Putamen (tissue), 1 donor: Measurements from ENCODE around the gene TBCB.
A peak's percentile ranks its signal among the peaks of the same experiment; 100 is the strongest.

Experiments
- DNase-seq: peaks from one replicate; pipeline ENCODE4 v3.0.0-alpha.2; 2016; ENCODE audit warnings: low spot score

The TBCB gene

DNA sequence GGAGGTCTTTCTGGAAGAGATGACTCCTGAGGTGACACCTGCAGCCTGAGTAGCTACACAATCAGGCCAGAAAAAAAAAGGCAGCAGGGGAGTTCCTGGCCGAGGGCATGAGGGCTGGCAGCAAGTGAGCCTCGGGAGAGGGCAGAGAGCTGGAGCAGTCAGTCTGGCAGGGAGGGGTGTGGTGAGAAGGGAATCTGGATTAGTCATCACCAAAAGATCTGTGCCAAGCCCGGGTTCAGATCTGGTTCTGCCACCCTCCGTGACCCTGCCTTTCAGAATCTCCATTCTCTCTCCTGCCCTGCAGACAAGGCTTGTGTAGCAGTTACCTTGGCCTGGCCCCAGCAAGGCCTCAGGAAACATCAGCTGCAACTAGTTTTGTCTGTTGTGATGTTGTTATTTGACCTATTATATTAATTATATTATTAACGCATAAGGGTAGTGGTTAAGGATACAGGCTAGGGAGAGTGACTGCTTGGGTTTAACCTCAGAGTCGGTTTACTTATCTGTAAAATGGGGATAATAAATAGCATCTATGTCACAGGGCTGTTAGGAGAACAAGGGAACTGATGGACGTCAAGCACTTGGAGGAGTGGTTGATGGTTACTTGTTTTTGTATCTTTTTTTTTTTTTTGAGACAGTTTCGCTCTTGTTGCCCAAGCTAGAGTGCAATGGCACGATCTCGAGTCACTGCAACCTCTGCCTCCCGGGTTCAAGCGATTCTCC is 21.9 kb downstream of the TBCB start:
- DNase-seq: no peak

DNA sequence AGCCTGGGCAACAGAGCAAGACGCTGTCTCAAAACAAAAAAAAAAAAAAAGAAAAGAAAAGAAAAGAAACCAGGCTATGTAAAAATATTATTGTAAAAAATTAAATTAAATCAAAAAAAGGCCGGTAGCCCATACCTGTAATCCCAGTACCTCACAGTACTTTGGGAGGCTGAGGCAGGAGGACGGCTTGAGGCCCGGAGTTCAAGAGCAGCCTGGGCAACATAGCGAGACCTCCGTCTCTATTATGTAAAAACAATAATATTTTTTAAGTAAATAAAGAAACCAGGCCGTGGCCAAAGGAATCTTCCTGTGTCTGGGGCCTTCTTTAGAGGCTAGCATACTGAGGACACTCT is 23.8 kb downstream of the TBCB start:
- no peak for DNase-seq

DNA sequence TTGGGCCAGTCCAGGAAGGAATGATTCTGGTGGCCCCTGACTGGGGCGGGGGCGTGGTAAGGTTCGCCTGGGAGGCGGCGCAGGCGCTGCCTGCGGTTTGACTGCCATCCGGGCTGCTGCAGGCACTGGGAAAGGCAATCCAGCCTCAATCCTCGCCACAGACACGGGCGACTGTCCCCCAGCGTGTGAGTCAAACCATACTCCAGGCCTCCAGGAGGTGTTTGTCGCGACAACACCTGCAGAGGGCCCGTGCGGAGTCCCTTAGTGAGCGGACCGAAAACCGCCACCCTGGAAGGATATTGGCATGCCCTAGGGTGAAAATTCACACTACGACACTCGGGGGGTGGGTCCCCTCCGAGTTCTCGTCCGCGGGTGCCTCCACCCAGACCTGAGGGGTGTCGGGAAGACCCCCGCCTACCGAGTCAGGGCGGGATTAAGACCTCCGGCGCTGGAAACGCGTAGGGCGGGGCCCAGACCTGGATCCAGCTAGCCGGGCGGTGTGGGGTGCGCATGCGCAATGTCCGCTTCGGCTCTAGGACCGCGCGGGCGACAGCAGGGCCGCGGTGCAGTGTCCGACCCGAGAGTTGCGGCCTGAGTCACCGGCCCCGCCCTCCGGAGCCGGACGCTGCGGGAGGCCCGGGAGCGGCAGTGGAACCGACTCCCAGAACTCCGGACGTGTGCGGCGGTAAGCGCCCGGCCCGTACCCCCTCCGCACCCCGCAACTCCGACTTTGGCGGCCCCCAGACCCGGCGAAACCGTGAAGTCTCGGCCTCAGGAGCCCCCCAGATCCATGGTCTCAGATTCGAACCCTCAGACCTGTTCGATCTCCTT is 24.4 kb downstream of the TBCB start, which contains the start of gene CAPNS1:
Gene CAPNS1 (plus strand): TSS at position 594 of the 831 bp plus-strand sequence. CDS start 946 bp downstream, outside the sequence.
- DNase-seq: peak; percentile 95

DNA sequence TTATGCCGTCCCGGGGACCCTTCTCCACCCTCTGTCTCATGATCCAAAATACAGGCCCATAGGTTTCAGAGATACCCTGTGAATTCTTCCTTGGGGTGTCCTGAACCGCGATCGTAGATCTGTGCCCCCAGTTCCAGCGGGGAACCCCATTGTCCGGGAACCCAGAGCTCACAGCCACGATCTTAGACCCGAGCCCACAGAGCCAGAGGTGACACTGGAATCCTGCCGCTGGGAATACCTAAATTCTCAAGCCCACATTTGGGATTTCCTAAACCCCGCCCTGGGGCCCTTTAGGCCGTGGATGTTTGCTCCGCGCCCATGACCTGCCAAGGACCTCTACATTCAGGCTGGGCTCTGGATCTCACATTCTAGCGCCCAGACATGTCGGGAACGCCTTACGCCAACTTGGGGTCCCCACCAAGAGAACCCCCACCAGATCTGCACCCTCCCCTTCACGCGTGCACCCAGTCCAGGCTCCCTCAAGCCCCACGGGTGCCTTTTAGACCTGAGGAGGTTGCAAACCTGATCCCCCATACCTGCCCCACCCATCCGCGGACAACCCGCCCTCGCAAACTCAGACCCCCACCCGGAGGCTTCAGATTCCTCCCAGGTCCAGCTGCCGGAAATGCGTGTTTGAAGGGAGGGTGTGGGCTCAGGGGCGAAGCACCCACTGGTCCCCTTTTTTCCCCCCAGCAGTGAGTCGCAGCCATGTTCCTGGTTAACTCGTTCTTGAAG is 25.2 kb downstream of the TBCB start:
- no peak for DNase-seq

DNA sequence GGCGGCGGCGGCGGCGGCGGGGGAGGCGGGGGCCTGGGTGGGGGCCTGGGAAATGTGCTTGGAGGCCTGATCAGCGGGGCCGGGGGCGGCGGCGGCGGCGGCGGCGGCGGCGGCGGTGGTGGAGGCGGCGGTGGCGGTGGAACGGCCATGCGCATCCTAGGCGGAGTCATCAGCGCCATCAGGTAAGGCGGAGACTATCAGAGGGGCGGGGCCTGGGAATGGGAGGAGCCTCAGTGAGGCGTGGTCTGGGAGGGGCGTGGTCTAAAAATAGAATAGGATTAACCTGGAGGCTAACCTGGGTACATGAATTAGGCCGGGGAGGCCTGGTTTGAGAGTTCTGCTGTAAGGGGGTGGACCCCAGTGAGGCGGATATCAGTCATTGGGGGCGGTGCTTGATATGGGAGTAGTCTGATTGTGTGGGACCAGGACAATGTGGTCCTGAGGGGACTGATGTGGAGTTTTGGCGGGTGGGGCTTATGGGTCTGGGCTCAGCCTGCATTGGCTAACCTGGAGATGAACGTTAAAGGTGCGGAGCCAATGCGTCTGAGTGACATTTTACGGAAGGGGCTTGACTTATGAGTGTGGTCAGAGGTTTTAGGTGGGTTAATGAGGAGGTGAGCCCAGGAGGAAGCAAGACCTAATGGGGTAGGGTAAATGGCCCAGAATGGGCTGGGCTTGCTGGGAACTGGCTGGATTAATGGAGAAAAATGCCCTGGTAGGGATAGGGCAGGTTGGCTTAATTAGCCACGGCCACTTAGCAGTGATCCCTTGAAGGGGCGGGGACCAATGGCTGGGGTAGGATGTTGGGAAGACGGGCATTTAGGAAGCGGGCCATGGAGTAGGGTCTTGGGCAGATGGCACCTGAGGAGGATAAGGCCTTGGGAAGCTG is 26.0 kb downstream of the TBCB start:
- DNase-seq: peak; percentile 65

DNA sequence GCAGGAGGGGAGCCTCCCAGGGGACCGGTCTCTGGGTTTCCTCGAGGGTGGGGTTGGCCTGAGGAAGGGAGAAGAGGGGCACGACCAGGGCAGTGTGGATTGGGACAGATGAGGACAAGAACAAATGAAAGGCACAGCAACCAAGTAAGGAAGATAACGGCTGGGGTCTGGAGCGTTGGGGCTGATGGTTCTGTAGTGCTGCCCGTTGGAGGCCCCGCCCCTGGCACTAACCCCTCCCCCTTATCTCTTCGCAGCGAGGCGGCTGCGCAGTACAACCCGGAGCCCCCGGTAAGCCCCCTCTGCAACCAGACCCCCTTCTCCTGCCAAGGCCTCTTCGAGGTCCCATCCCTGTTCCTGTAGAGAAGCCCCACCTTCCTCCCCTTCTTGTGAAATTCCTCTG is 26.8 kb downstream of the TBCB start:
- DNase-seq: no peak

DNA sequence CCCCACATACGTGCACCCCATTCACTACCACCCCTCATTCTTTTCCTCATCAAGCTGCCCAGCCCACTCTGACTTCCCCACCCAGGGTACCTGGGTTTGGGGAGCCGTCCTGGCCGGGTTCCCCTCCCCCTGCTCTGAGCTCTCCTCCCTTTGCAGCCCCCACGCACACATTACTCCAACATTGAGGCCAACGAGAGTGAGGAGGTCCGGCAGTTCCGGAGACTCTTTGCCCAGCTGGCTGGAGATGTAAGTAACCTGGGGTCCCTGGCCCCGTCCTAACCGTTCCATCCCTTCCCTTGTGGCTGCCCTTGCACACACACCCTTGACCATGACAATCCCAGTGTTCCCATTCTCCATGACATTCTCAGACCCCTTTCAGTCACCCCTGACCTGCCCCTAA is 27.2 kb downstream of the TBCB start:
- no peak for DNase-seq

DNA sequence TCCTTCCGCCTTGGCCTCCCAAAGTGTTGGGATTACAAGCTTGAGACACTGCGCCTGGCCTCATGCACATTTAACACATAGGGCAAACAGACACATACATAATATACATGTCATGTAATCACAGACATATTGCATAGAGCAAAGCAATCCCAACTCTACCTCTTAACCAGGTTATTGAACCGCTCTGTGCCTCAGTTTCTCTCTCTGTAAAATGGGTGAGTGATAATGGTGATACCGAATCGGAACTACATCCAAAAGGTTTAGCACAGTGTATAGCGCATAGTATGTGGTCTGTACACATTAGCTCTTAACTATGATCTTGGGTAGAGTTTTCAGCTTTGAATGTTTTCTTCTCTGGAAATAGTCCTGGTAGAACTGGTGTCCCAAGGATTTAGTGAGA is 29.4 kb downstream of the TBCB start:
- no peak for DNase-seq

DNA sequence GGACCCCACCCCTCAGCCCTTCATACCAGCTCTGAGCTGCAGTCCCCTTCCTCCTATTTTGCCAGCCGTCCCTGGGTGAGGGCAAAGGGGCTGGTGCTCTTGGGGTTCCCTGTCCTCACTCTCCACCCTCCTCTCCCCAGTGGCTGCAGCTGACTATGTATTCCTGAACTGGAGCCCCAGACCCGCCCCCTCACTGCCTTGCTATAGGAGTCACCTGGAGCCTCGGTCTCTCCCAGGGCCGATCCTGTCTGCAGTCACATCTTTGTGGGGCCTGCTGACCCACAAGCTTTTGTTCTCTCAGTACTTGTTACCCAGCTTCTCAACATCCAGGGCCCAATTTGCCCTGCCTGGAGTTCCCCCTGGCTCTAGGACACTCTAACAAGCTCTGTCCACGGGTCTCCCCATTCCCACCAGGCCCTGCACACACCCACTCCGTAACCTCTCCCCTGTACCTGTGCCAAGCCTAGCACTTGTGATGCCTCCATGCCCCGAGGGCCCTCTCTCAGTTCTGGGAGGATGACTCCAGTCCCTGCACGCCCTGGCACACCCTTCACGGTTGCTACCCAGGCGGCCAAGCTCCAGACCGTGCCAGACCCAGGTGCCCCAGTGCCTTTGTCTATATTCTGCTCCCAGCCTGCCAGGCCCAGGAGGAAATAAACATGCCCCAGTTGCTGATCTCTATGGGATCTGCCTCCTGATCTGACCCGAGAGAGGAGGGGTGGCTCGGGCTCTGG is 34.6 kb downstream of the TBCB start:
- DNase-seq: no peak

DNA sequence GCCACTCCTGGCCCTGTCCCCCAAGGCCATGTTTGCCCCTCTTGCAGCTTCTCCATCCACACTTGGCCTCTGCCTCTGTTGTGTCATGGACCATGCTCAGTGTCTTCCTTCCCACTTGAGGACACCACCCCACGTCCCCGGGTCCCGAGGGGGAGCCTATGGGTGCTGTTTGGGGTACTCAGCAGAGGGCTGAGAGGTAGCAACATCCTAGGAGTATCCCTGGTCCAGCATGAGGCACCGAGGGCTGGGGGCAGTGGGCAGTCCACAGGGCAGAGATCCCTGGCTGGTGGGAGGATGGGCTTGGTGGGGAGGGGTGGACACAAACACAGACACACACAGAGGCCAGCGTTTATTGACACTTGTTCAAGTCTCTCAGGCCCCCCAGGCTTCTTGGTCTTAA is 35.3 kb downstream of the TBCB start:
- DNase-seq: no peak

DNA sequence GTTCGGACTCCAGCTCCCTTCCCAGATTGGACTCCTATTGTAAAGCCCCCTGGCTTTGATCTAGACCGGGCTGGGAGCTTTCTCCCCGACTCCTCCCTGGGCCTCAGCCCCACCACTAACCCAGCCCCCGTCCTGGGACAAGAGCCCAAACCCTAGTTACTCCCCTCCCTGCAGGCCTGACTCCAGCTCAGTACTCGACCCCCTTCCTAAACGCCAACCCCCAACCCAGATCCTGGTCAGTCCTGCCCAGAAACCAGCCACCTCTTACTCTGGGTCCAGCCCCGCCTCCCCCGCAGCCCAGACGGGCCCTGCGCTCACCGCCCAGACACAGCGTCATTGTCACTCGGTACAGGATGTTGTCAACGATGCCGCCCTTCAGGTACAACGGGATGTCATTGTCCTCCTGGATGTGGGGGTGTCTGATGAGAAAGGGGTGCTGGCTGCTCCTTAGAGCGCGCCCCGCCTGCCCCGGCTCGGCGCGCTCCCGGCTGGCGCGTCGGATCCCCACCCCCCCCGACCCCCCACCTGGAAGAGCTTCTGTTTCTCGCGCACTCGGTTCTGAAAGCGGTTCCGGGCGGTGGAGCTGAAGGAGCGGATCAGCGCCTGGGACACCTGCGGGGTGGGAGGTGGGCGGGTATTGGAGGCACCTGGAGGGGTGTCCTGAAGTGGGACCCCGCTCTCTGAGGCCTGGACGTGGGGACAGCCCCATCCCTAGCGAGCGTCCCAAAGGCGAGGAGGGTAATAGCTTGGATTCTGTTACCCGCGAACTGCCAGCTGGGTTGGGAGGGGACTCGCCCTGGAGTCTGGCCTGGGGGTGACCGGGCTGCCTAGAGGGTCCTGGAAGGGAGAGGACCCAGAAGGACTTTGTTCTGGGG is 36.1 kb downstream of the TBCB start:
- no peak for DNase-seq

DNA sequence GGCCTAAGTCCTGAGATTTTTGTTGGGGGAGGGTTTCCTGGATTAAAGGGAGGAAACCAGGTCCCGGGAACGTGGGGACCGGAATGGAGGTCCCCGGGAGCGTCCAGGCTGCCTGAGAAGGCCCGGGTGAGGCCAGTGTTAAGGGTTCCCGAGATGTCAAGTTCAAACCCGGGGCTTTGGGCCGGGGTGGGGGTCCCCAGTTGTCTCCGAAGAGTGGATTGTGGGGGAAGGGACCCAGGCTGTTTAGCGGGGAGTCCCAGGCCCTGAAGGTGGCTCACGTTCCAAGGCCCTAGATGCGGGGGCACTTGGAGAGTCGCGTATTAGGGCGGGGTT is 36.7 kb downstream of the TBCB start:
- DNase-seq: no peak

DNA sequence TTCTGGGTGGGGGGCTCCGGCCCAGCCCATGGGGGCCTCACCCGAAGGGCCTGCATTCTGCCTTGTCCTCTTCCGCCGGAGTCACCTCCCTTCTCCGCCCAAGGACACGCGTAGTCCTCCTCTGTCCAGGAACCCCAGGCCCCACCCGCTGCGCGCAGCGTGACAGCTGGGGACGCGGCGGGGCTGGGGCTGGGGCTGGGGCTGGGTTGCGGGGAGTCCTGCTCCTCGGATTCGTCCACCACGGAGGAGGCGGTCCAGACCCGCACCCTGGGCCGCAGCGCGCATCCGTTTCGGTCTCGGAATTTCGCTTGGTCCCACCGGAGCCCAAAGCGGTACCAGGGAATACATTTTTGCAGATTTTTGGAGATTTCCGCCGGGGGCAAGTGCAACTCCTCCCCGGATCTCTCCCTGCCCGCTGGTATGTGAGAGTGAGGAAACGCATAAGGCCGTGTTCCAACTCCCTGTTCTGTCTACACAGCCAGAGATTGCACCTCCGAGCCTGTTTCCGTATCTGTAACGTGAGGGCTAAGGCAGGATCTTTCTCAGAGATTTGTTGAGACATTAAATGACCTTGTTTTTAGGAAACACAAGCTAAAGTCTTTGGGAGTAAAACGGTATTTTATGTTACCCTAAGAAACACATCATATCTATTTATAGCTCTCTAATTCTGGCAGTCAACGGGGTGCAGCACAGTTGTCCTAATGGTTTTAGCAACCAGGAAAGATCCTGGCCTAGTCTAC is 37.3 kb downstream of the TBCB start, which contains the start of gene COX7A1:
Gene COX7A1 (minus strand): TSS at position 96 of the 740 bp plus-strand sequence. CDS start 40 bp downstream, at position 56.
- DNase-seq: no peak

DNA sequence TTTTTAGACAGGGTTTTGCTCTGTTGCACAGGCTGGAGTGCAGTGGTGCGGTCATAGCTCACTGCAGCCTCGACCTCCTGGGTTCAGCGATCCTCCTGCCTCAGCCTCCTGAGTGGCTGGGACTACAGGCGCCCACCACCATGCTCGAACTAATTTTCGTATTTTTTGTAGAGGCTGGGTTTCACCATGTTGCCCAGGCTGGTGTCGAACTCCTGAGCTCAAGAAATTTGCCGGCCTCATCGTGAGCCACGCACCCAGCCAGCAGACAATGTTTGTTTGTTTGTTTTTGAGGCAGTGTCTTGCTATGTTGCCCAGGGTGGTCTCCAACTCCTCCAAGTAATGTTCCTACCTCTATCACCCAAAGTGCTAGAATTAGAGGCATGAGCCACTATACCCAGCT is 37.9 kb downstream of the TBCB start:
- no peak for DNase-seq

DNA sequence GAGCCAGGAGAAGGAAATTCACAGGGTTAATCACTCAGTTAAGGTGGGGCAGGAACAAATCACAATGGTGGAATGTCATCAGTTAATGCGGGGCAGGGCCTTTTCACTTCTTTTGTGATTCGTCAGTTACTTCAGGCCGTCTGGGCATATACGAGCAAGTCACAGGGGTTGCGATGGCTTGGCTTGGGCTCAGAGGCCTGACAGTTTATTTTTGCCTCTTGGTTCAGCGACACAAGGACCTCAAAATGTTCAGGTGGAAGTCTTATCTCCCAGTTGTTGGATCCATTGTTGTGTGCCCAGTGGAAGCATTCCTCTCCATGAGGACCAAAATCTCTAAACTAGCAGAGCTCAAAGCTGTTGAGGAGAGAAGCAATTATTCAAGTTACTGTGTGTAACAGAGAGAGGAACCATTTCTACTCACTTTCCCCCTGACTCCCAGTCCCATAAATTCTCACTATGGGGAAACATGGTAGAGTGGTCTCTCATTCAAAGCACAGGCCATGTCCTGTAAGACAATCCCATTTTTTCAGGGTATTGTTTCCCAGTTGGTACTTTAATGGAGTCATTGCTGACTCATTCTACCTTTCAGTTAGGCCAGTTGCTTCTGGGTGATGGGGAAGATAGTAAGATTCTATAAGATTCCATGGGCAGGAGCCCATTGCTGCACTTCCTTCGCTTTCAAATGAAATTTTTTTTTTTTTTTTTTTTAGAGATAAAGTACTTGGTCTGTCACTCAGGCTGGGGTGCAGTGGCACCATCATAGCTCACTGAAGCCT is 45.7 kb downstream of the TBCB start:
- no peak for DNase-seq

DNA sequence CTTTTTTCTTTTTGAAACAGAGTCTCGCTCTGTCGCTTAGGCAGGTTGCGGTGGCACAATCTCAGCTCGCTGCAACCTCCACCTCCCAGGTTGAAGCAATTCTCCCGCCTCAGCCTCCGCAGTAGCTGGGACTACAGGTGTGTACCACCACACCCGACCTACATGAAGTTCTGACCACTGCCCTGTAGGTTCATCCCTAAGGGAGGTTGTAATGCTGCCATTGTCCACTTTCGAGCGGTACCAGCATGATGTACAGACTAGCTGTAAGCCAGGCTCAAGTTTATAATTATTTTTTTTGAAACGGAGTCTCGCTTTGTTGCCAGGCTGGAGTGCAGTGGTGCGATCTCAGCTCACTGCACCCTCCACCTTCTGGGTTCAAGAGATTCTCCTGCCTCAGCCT is 48.5 kb downstream of the TBCB start:
- no peak for DNase-seq

DNA sequence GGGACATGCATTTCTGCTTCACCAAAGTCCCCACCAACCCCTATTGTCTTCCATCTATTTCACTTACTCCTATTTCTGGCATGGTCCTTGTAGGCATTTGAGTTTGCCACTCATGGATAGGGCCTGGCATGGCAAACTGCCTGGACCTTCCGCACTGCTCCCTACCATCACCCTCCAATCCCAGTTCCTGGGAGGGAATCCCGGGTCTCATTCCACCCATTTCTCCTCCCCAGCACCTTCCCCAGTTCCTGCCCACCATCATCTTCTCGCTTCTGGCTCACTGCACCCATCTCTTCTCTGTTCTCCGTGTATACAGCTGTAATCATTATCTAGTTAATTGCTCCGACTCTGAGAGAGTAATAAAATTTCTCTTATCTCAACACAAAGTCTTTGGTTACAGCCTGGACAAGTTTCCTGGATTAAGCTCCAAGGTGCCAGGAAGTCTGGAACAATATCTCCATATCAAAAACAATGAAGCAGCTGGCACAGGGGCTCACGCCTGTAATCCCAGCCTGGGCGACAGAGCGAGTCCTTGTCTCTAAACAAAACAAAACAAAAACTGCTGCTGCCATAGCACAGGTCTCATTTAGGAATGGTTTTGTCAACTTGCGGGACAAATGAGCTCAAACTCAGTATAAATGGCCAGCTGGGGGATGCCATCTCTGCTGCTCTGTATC is 54.0 kb downstream of the TBCB start:
- no peak for DNase-seq

DNA sequence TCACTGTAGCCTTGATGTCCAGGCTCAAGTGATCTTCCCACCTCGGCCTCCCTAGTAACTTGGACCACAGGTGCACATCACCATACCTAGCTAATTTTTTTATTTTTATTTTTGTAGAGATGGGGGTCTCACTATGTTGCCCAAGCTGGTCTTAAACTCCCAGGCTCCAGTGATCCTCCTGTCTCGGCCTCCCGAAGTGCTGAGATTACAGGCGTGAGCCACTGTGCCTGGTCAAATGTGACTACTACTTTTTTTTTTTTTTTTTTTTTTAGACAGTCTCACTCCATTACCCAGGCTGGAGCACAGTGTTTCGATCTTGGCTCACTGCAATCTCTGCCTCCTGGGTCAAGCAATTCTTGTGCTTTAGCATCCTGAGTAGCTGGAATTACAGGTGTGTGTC is 57.6 kb downstream of the TBCB start:
- no peak for DNase-seq
